Stimulated activated naive CD8-positive, alpha-beta T cell treated with anti-CD3 and anti-CD28 coated beads, Interleukin-15, amount 100 ng/mL, for 72 hours (primary cell): ENCODE results near the gene GTF3C6.
"Not testable (repeated sequence)": the region's sequence is repeated elsewhere in the genome, so short reads cannot be mapped to it uniquely, and the experiment has no call there.

Experiments
- ATAC-seq: fragments of 150-1000 bp; cut with Tn5 transposase; 2 replicates; pipeline ENCODE4 v1.10.0; 2021; ENCODE audit warnings: mild to moderate bottlenecking, moderate library complexity
- DNase-seq, 2 donors: peaks; one replicate each; pipeline ENCODE4 v3.0.0; 2021 to 2022
- H3K27ac Mint-ChIP-seq, 2 donors: one replicate each; pipeline ENCODE4 v1.8.0; 2022; ENCODE audit warnings: mild to moderate bottlenecking in 2 of 2, mixed read lengths in 2 of 2, moderate library complexity in 2 of 2
- H3K27me3 Mint-ChIP-seq: one replicate; pipeline ENCODE4 v1.8.0; 2022; ENCODE audit warnings: mixed read lengths
- H3K4me1 Mint-ChIP-seq: one replicate; pipeline ENCODE4 v1.8.0; 2022; ENCODE audit warnings: mild to moderate bottlenecking, mixed read lengths
- H3K4me3 Mint-ChIP-seq, 2 donors: one replicate each; pipeline ENCODE4 v1.8.0; 2022; ENCODE audit warnings: mild to moderate bottlenecking in 2 of 2, mixed read lengths in 2 of 2, moderate library complexity in 1 of 2
- H3K9me3 Mint-ChIP-seq, 2 donors: one replicate each; pipeline ENCODE4 v1.8.0; 2022; ENCODE audit warnings: mixed read lengths in 2 of 2

The GTF3C6 gene

DNA sequence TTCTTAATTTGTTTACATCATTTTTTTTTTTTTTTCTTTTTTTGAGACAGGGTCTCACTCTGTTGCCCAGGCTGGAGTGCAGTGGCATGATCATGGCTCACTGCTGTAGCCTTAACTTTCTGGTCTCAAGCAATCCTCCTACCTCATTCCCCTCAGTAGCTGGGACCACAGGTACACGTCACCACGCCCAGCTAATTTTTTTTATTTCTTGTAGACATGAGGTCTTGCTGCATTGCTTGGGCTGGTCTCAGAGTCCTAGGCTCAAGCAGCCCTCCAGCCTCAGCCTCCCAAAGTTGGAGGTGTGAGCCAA is 53.6 kb downstream of the GTF3C6 start:
- no peaks in the 10 kb centered on the region for H3K27me3 Mint-ChIP-seq
- no peak overlapping the region for H3K4me3 Mint-ChIP-seq
- H3K4me1 Mint-ChIP-seq = peaks cover 10% of the 10 kb centered on the region
- no peak for DNase-seq
- no peak for ATAC-seq
- H3K9me3 Mint-ChIP-seq = no peaks in the 10 kb centered on the region
- H3K27ac Mint-ChIP-seq = no peak overlapping the region

DNA sequence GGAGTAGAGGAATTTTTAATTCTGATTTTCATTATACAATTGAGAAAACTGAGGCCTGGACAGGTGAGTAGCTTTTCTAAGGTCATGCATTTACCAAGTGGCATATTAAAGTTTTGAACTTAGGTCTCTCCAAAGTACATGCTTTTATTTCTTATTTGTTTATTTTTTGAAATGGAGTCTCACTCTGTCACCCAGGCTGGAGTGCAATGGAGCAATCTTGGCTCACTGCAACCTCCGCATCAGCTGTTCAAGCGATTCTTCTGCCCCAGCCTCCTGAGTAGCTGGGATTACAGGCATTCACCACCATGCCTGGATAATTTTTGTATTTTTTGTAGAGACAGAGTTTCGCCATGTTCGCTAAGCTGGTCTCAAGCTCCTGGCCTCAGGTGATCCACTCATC is 54.0 kb downstream of the GTF3C6 start:
- not testable (repeated sequence) for DNase-seq, H3K27ac Mint-ChIP-seq, ATAC-seq, H3K4me3 Mint-ChIP-seq, H3K9me3 Mint-ChIP-seq, H3K27me3 Mint-ChIP-seq, H3K4me1 Mint-ChIP-seq

DNA sequence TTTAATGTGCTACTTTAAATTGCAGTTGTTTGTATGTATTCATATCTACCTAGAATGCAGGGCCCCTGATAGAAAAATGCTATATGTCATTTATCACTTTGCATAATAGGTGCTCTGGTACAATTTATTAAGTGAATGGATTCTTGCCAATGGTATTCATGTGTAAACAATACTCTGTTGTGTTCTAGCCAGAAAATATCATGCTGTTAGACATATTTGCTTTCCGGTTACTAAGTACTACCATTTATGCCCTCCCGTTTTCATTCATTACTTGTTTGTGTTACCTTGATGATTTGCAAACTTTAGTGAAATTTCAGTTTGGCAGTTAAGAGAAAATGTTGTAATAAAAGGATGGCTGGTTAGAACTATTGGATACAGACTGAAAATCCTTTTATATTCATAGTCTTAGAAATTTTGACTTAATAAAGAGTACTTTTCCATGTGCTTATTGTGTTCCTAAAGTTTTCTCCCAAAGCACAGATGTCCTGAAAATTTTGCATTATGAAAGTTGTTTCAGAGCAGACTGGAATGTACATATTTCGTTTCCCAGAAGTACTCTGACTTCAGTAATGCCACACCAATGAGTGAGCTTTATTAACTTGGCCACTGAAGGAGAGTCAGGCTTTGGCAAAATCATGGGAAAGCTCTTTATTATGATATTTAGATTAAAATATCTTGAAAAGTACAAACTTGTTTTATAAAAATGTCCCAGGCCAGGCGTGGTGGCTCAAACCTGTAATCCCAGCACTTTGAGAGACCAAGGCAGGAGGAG is 54.8 kb downstream of the GTF3C6 start:
- Mint-ChIP-seq H3K4me1 (peaks cover 10% of the 10 kb centered on the region), H3K27ac (no peak overlapping the region), H3K4me3 (no peak overlapping the region), H3K9me3 (no peaks in the 10 kb centered on the region), H3K27me3 (no peaks in the 10 kb centered on the region)
- no peak for DNase-seq
- no peak for ATAC-seq

DNA sequence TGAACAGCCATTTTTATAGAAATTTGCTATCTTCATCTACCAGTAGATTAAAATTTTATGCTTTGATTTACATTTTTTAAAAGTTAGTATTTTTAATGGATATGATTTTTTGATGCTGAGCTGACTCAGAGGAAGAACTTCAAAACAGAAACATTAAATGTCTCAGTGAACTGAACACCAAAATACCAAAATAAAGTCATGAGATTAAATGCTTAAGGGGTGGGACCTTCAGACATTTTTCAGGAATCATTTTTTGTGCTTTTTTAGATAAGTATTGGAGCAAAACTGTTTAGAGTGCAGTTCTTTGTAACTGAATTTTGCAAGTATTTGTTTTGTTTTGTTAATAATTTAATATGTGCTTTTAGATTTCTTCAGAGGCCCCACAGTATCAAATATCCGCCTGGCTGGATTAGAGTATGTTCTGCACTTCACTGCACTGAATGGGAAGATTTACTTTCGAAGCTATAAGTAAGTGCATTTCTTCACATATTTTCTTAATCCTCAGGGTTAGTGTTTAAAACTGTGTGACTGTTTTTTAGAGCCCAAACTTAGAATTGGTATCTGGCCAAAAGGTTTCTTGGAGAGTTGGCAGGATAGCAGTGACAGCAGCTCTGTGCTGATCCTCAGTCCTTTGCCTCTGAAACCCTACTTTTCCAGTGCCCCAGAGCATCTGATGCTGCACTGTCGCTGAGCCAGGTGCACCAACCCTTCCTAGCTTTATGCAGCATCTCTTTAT is 57.1 kb downstream of the GTF3C6 start:
- Mint-ChIP-seq H3K4me1 (peaks cover 10% of the 10 kb centered on the region), H3K27ac (no peak overlapping the region), H3K27me3 (no peaks in the 10 kb centered on the region), H3K4me3 (no peak overlapping the region), H3K9me3 (no peaks in the 10 kb centered on the region)
- no peak for ATAC-seq
- DNase-seq = no peak

DNA sequence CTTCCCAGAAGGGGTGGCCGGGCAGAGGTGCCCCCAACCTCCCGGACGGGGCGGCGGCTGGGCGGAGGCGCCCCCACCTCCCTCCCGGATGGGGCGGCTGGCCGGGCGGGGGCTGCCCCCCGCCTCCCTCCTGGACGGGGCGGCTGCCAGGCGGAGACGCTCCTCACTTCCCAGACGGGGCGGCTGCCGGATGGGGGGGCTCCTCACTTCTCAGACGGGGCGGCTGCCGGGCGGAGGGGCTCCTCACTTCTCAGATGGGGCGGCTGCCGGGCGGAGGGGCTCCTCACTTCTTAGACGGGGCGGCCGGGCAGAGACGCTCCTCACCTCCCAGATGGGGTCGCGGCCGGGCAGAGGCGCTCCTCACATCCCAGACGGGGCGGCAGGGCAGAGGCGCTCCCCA is 58.7 kb downstream of the GTF3C6 start:
- H3K4me3 Mint-ChIP-seq, DNase-seq, H3K4me1 Mint-ChIP-seq, H3K27me3 Mint-ChIP-seq, H3K27ac Mint-ChIP-seq, H3K9me3 Mint-ChIP-seq, ATAC-seq: not testable (repeated sequence)
